ENCODE results near the gene LYZL4. TPM values are rescaled to one million over a fixed set of nuclear protein-coding genes. Genes with fewer than 3 reads are reported as not detected.

LYZL4 gene
- total RNA-seq, 1 donor from 2014 or later = not detected

GRCh38 chr3:42357335-42357734, 53.1 kb downstream of the LYZL4 start:
- Histone ChIP-seq H3K9me3 (no peaks in the 10 kb centered on the region), H3K36me3 (no peaks in the 10 kb centered on the region), H3K4me1 (no peaks in the 10 kb centered on the region), H3K27ac (no peak overlapping the region), H3K4me3 (no peak overlapping the region), H3K27me3 (no peaks in the 10 kb centered on the region)
- intact Hi-C loops (cut with DNase I) = no loop called here
- TF ChIP-seq CTCF (IDR thresholded peaks at IDR 0.05) = no peak
- no peak for DNase-seq (ENCODE audit: extremely low spot score in 2 of 2)

- H3K36me3 ChIP-seq = no peaks in the 10 kb centered on the region
- no peak for TF ChIP-seq POLR2A (IDR thresholded peaks at IDR 0.05)
- TF ChIP-seq POLR2AphosphoS5 (IDR thresholded peaks at IDR 0.05; ENCODE audit: insufficient read depth in 1 of 2, low read depth in 1 of 2) = no peak
- no peaks in the 10 kb centered on the region for H3K9me3 ChIP-seq
- H3K4me3 ChIP-seq = no peak overlapping the region
- no peaks in the 10 kb centered on the region for H3K4me1 ChIP-seq
- no peaks in the 10 kb centered on the region for H3K27me3 ChIP-seq
- H3K27ac ChIP-seq = no peak overlapping the region
- DNase-seq (ENCODE audit: extremely low spot score in 2 of 2) = no peak
- intact Hi-C loops (cut with DNase I) = no loop called here
Observed at GRCh38 chr3:42355612-42356011, 54.8 kb downstream of the LYZL4 start.

- H3K27me3 ChIP-seq = no peaks in the 10 kb centered on the region
- H3K9me3 ChIP-seq = no peaks in the 10 kb centered on the region
- H3K27ac ChIP-seq = no peak overlapping the region
- H3K36me3 ChIP-seq = no peaks in the 10 kb centered on the region
- intact Hi-C loops (cut with DNase I) = no loop called here
- no peaks in the 10 kb centered on the region for H3K4me1 ChIP-seq
- TF ChIP-seq POLR2AphosphoS5 (IDR thresholded peaks at IDR 0.05; ENCODE audit: insufficient read depth in 1 of 2, low read depth in 1 of 2) = no peak
- no peak for TF ChIP-seq CTCF (IDR thresholded peaks at IDR 0.05)
- no peak for TF ChIP-seq POLR2A (IDR thresholded peaks at IDR 0.05)
- no peak overlapping the region for H3K4me3 ChIP-seq
- no peak for DNase-seq (ENCODE audit: extremely low spot score in 2 of 2)
Observed at GRCh38 chr3:42353631-42354030, 56.8 kb downstream of the LYZL4 start.

GRCh38 chr3:42351207-42351606, 59.2 kb downstream of the LYZL4 start:
- DNase-seq (ENCODE audit: extremely low spot score in 2 of 2) = no peak
- H3K4me3 ChIP-seq = no peak overlapping the region
- no peaks in the 10 kb centered on the region for H3K36me3 ChIP-seq
- intact Hi-C loops (cut with DNase I) = no loop called here
- H3K27ac ChIP-seq = no peak overlapping the region
- no peaks in the 10 kb centered on the region for H3K4me1 ChIP-seq
- H3K9me3 ChIP-seq = no peaks in the 10 kb centered on the region
- no peaks in the 10 kb centered on the region for H3K27me3 ChIP-seq
- TF ChIP-seq CTCF (IDR thresholded peaks at IDR 0.05) = no peak
- no peak for TF ChIP-seq POLR2AphosphoS5 (IDR thresholded peaks at IDR 0.05; ENCODE audit: insufficient read depth in 1 of 2, low read depth in 1 of 2)
- no peak for TF ChIP-seq POLR2A (IDR thresholded peaks at IDR 0.05)

- Histone ChIP-seq H3K4me1 (no peaks in the 10 kb centered on the region), H3K36me3 (no peaks in the 10 kb centered on the region), H3K9me3 (no peaks in the 10 kb centered on the region), H3K27ac (no peak overlapping the region), H3K4me3 (no peak overlapping the region), H3K27me3 (no peaks in the 10 kb centered on the region)
- TF ChIP-seq POLR2AphosphoS5 (IDR thresholded peaks at IDR 0.05; ENCODE audit: insufficient read depth in 1 of 2, low read depth in 1 of 2) (no peak), POLR2A (IDR thresholded peaks at IDR 0.05) (no peak)
- no peak for DNase-seq (ENCODE audit: extremely low spot score in 2 of 2)
- intact Hi-C loops (cut with DNase I) = no loop called here
Observed at GRCh38 chr3:42349765-42350594, 60.4 kb downstream of the LYZL4 start.

- no peak for DNase-seq (ENCODE audit: extremely low spot score in 2 of 2)
- Histone ChIP-seq H3K9me3 (no peaks in the 10 kb centered on the region), H3K36me3 (no peaks in the 10 kb centered on the region), H3K27me3 (no peaks in the 10 kb centered on the region), H3K4me1 (no peaks in the 10 kb centered on the region), H3K27ac (no peak overlapping the region), H3K4me3 (no peak overlapping the region)
- TF ChIP-seq CTCF (IDR thresholded peaks at IDR 0.05) = no peak
- TF ChIP-seq POLR2A (IDR thresholded peaks at IDR 0.05) = no peak
- no peak for TF ChIP-seq POLR2AphosphoS5 (IDR thresholded peaks at IDR 0.05; ENCODE audit: insufficient read depth in 1 of 2, low read depth in 1 of 2)
- intact Hi-C loops (cut with DNase I) = no loop called here
Observed at GRCh38 chr3:42347928-42348327, 62.5 kb downstream of the LYZL4 start.

Measured in vagina (tissue), 2 donors.